NCI-H146 treated with DMSO at 0.1 percent for 48 hours (cell line): ENCODE data around the gene CCNJL.
"Not testable (repeated sequence)": the region's sequence is repeated elsewhere in the genome, so short reads cannot be mapped to it uniquely, and the experiment has no call there.

Source experiments
- DNase-seq: peaks from one replicate; lab custom pipeline; 2025; ENCODE audit not compliant: unreplicated experiment; lab: John Stamatoyannopoulos, UW

CCNJL gene

DNA sequence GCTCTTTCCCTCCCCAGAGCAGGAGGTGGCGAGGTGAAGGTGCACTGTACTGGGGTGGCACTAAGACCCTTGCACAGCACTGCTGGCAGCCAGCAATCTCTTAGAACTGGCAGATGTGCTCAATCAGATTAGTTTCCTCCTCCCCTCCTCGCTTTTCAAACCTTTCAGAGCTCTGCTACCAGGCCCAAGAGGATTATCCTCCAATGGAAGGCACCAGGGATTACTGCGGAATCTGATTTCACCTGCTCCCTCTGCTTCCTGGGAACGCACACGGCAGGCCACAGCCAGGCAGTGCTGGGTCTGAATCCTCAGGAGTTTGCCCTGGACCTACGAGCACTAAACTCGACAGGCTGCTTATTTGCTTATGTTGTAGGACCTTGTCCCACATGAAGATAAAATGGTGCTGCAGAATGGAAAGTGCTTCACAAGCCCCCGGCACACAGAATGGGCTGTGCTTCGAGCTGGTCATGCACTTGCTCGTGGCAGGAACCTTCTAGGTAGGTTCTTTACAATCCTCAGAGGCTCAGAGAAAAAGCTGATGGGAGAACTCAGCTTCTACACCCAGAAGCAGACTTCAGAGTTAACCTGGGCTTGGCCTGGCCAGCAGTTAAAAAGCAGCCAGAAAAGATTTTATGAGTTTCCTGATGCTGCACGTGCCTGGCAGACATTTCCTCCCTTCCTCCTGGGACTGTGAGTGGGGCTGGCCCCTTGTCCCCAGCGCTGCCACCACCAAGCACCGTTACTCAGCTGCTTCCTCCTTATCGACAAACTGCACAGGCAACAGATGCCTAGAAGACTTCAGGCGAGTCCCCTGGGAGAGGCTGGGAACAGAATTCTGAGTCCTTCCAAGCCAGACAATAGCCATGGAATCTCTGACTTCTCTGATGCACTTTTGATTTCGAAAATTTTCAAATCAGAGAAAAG, 50.0 kb downstream of the CCNJL start:
- no peak for DNase-seq

DNA sequence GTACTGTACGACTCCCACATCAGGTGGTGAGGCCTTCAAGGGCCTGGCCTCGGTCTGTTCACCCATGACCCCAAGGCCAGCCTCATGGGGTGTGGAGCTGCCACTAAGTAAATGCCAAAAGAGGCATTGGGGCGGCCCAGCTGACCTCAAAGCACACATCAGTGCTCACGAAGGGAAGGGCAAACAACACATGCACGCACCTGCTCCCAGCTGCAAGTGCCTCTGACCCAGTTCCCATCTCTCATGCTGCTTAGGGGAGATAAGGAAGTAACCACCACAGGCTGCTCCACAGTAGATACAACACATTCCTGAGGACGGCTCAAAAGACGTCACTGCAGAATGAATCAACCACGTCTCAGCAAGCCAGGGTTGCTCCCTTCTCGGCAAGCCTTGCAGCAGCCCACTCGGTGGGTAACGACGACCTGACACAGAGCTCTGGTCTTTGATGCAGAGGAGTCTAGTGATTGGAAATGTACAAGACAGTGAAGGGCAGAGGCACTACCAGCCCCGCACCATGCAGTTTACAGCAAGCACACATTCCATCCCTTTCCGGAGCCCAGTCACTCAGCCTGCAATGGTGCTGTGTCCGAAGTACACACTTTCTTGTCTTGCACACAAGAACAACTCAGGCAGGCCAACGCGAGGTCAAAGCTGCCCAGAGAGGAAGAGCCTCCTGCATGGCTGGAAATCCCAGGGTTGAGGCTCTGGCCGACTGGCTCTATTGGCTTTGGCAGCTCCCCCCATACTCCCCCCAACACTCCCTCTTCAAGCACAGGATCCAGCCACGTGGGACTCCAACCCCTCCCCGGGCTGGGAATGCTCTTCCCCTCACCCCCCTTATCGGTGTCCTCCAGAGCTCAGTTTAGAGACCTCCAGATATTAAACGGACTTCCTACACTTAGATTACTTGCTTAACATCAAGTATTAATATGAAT, 51.2 kb downstream of the CCNJL start:
- peak; percentile 19 for DNase-seq

DNA sequence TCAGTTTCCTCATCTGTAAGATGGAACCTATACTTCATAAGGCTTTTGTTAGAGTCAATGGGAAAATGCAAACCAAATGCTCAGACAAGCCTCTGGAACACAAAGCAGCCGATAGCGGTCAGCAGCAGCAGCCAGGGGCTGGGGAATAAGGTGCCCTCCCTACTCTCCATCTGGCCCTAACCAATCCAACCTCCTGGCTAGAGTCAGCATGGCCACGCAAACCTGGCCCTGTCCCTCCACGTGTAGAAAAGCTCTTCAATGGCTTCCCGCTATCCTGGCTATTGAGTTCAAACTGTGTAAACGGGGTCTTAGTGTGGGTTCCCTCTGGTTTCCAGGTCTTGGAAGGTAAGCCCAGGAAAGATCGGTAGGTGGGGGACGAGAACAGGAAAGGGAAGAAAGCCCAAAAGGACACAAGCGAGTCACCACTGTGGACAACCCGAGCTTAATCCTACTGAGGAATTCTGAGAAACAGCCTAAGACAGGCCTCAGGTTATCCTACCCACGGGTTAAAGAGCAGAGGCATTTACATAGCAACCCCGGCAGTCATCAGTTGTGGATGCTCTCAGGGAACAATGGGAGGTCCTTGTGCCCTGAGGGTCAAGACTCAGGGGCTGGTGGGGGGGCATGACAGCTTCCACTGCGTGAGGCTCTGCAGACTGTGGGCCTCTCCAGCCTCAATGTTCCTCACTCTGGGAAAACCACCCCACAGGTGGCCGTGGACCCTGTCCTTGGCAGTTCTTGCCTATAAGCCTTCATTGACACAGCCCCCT, 52.2 kb downstream of the CCNJL start:
- DNase-seq = no peak

DNA sequence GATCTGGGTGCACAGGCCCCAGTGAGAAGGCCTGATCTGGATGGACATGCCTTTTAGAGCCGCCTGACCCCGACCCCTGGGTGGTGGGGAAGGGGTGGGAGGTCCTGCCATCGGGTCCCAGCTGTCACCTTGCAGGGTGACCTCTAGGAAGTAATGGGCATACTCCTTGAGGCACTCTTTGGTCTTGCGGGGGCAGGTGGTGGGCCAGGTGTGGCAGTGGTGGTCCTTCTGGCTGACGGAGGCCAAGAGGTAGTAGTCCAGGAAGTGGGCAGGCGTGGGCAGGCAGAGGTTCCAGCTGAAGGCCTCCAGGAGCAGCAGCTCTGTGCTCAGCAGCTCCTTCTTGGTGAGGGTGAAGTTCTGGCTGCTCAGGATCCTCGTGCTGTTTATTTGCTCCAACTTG, 53.0 kb downstream of the CCNJL start:
- DNase-seq = no peak

GRCh38 chr5:160254706-160255105, 57.7 kb downstream of the CCNJL start:
- DNase-seq = no peak

DNA sequence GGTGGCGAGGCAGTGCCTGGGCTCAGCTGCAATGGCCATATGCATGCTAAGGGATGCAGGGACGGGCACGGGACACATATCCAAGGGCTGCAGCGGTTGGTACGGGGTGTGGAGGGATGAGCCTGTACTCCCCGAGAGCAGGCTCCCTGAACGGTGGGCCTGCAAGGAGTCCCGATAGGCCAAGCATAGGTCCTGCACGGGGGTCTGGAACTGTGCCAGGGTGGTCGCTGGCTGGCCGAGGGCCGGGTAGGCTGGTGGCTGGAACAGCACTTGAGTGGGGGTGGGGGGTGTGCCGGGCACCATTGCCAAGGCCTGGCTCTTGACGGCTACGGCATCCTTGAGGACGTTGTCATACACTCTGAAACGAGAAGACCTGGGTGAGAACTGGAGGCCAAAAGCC, 58.9 kb downstream of the CCNJL start:
- DNase-seq = no peak

- DNase-seq = no peak
Observed at GRCh38 chr5:160252916-160253315, 59.4 kb downstream of the CCNJL start.

DNA sequence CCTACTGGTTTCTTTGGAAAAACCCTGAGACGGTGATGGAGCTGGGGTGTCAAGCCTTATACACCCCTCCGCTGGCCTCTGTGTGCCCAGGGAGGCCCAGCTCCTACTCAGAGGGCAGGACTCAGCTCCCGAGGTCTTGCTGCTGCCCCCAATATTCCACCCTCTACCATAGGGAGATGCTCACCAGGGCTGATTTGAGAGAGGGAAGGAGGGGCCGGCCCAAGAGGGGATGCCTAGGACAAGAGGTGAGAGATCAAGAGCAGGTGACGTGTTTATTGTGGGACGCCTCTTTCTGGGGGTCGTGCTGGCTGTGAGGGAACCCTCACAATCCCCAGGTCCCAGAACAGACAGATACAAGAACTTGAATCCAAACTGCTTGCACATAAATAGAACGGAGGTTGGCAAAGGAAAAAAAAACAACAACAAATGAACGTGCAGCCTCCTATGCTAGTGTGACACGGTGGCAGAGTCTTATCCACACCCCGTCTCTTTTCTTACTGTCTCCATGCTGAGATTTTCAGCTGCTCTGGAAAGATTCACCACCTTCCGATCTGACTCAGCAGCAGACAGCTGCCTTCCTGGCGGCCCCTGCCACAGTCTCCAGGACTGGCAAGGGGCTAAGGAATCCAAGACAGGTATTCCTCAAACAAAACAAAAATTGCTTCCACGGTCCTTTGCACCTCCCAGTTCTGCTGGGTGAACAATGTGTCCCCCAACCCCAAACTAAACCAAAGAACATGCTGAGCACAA, 60.8 kb downstream of the CCNJL start:
- no peak for DNase-seq

- DNase-seq = no peak
Observed at GRCh38 chr5:160250826-160251225, 61.5 kb downstream of the CCNJL start.

- DNase-seq = no peak
Observed at GRCh38 chr5:160250226-160250625, 62.1 kb downstream of the CCNJL start.

GRCh38 chr5:160249570-160249969, 62.8 kb downstream of the CCNJL start:
- DNase-seq = not testable (repeated sequence)

GRCh38 chr5:160245506-160246086, 66.8 kb downstream of the CCNJL start:
- DNase-seq = no peak

- DNase-seq = no peak
Observed at GRCh38 chr5:160242145-160242544, 70.2 kb downstream of the CCNJL start.

DNA sequence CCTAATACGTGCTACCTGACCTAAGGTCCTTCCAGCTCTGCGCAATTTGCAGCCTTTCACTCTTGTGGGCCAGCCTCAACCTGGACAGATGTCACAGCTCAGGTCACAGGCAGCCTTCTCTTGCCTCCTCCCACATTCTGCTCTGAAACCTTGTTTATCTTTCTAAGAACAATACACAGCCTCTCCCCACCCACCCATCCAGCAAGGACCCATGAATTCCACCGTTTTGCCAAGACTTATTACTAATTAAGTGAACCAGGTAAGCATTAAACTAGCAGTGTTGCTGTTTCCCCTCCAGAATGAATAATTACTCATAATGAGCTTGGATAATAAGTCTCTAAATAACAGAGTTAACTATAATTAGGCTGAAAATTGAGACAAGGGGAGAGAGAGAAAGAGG, 72.0 kb downstream of the CCNJL start:
- DNase-seq = no peak

DNA sequence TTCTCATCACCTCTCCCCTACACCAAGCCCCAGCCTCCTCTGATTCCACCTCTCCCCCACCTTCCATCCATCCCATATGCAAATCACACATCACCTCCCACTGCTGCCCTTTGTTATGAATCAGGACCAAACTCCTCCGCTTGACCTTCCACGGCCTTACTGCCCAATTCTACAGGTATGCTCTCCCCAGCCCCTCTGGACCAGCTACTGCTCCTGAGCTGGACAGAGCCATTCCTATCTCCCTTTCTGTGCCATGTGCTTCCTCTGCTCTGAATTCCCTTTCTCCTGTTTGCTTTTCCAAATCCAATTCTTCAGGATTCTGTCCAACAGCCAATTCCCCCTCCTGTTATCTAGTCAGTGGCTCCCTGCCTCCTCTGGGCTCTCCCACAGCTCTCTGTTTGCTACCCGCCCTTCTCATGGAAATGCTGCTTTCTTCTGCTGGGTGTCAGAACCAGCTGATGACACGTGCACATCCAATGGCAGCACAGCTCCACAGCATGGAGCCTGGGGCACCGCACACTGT, 74.7 kb downstream of the CCNJL start:
- no peak for DNase-seq

DNA sequence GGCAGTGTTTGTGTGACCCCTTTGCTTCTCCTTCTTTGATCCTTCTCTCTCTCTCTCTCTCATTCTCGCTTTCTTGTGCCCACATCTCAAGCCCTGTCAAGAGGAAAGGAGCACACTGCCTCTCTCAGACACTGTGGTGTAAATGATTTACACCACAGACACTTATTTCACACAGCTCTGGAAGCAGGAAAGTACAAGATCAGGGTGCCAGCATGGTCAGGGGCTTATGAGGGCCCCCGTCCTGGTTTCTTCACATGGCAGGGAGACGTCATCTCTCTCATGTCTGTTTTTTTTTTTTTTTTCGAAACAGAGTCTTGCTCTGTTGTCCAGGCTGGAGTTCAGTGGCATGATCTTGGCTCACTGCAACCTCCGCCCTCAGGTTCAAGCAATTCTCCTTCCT, 76.6 kb downstream of the CCNJL start:
- DNase-seq = no peak

DNA sequence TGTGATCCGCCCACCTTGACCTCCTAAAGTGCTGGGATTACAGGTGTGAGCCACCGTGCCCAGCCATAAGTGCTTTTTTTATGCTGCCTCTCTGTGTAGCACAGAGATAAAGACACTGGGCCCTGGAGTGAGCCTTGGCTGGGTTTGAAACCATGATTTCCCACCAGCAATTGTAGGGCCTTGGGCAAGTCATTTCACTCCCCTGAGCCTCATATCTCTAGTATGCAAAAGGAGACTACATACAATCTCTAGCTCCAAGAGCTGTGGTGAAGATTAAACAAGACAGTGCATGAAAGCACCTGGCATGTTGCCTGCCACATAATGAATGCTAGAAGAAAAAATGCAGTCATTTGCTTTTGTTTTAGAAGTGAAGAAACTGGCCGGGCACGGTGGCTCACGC, 79.1 kb downstream of the CCNJL start:
- DNase-seq = no peak

- DNase-seq = no peak
Observed at GRCh38 chr5:160231783-160232342, 80.5 kb downstream of the CCNJL start.

- no peak for DNase-seq
Observed at GRCh38 chr5:160230686-160231527, 81.5 kb downstream of the CCNJL start.
